GM19397 (cell line): ENCODE data around the gene CIRBP.

Experiments used
- ATAC-seq: cut with Tn5 transposase; IDR thresholded peaks from one replicate; pipeline ENCODE4 v1.9.1; 2021; ENCODE audit warnings: mild to moderate bottlenecking, moderate library complexity; ENCODE audit not compliant: unreplicated experiment

Gene CIRBP

DNA sequence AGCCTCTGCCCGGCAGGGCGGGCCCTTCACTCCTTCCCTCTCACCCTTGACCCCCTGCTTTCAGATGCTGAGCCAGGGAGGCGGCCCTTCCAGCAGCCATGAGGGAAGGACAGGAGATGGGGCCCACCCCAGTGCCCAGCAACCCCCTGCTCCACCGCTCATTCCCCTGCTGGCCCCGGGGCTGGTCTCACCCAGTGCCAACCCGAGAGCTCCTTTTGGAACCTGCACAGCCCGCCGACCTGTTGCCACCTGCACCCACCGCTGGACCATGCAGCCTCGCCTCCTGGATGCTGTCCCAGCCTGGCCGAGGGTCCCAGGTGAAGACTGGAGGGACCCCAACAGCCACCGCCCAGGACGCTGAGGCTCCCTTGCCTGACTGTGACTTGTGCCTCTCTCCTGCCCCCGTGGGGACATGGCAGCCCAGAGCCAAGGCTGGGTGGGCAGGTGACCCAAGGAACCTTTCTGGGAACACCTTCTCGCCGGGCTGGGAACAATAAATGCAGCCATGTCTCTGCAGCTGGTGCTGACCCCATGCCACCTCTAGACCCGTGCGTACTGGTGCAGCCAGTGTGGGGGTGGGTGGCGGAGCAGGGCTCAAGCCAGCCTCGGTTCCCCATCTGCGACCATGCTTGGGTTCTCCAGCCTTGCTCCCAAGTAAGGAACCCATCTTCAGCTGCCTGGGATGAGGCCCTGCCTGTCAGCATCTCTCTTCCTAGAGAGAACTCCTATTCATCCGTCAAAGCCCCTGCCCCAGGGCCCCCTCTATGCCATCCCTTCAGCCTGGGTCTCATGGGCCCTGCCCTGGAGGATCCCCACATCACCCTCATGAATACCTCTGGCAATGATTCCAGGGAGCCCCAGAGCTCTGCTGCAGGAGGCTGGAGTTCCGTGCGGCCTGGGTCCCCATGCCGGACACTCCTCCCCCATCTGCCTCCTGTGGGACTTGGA, 9.9 kb downstream of the CIRBP start:
- no peak for ATAC-seq

GRCh38 chr19:1279782-1280341, 10.7 kb downstream of the CIRBP start:
- no peak for ATAC-seq

- no peak for ATAC-seq
Observed at GRCh38 chr19:1280636-1281568, 11.8 kb downstream of the CIRBP start.

DNA sequence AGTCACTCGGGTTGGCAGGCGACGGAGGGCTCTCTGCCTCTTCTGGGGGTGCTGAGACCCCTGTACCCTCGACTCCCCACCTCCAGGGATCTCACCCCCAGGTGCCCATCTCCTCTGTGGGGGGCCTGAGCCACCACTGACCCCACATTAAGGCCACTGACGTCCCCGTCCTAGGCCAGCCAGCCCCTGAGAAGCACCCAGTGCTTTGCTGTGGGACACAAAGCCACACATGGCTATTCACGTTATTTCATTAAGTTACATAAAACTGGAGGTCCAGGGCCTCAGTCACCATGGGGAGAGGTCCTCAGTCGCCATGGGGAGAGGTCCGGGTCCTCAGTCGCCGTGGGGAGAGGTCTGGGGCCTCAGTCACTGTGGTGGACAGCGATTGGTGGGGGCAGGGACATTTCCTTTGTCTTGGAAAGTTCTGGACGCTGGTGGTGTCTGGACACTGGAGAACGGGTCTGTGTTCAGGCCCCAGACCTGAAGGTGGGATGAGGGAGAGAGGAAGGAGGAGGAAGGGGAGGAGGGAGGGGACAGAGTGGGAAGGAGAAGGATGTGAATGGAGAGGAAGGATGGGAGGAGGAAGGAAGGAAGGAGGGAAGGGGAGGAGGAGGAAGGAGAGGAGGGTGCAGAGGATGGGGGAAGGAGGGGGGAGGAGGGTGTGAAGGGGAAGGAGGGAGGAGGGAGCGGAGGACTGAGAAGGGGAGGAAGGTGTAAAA, 12.6 kb downstream of the CIRBP start:
- ATAC-seq = no peak

DNA sequence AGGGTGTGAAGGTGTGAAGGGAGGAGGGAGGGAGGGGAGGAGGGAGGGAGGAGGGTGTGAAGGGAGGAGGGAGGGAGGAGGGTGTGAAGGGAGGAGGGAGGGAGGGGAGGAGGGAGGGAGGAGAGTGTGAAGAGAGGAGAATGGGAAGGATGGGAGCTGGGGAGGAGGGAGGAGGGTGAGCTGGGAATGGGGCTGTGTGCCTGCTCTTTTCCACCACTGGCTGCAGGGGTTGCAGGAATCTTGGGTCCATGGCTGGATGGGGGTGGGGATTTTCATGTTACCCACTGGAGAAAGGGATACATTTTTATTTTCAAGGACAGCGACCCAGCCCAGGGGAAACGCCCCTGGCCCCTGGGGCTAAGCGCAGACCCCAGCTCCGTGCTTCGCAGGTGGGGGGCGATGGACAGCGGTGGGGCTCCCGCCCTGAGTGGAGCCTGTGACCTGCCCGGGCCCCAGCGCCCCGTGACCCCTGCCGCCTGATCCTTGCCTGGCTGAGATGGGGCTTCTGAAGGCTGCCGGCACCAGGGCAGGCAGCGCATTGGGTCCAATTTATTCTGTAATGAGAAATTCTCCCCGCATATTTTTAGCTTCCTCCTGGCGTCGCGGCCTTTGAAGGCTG, 13.6 kb downstream of the CIRBP start:
- no peak for ATAC-seq

DNA sequence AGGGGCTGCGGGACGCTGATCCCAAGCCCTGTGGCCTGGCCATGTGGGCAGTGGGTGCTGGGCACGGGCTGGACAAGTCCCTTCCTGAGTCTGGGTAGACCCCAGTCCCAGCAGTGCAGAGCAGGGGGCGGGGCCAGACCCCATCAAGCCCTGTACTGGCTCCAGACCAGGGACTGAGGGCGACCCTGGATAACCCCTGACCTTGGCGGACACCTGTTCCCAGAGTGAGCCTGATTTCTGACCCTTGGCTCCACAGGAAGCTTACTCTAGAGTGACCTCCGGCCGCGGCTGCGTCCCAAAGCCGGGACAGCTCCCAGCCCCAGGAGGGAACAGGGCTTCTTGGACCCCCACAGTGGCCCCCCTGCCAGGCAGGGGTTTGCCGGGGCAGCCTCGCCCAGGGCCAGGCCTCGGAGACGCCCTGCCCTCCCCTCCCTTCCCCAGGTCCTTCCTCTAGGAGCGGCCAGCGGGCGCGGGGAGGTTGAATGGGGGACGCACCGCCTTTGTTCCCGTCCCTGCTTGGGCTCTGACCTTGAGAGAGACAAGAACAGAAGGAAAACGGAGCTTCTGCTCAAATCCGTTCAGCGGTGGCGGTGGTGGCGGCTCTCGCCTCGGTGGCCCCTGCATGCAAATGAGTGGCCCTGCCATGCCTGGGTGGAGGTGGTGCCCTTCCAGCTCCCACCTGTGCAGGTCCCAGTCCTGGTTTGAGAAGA, 14.2 kb downstream of the CIRBP start:
- no peak for ATAC-seq

GRCh38 chr19:1283917-1284292, 14.8 kb downstream of the CIRBP start:
- ATAC-seq = no peak

GRCh38 chr19:1284293-1284978, 15.3 kb downstream of the CIRBP start:
- no peak for ATAC-seq

DNA sequence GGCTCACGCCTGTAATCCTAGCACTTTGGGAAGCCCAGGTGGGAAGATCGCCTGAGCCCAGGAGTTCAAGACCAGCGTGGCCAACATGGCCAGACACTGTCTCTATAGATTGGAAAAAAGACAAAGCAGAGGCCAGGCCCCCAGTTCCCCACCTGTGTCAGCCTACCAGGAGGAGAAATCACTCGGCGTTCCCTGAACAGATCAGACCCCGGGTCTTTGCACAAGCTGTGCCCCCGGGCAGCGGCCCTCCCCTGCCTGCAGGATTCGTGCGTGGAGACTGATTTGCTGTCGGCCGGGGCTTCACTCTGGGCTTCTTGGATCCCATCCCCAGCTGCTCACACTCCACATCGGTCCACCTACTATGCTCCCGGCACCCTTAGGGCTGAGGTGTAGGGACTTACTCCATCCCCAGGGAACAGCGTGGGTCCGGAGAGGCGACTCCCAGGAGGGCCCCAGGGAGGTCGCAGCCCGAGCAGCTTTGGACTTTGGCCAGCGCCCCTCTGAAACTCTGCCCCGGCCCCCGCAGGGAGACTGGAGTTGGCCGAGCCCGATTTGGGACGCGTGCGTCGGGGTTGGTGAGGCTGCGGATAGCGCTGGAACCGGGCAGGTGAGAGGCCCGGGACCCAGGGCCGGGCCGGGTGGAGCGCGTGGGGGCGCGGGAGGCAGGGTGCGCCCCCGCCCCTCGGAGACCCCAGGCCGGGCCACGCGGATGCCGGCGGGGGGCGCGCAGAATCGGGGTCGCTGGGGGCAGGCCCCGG, 16.0 kb downstream of the CIRBP start:
- ATAC-seq = no peak

- no peak for ATAC-seq
Observed at GRCh38 chr19:1285737-1286360, 16.7 kb downstream of the CIRBP start, which contains the start of gene EFNA2. Gene EFNA2 (plus strand): TSS chr19:1285873. CDS start chr19:1286169, 296 bp downstream.

DNA sequence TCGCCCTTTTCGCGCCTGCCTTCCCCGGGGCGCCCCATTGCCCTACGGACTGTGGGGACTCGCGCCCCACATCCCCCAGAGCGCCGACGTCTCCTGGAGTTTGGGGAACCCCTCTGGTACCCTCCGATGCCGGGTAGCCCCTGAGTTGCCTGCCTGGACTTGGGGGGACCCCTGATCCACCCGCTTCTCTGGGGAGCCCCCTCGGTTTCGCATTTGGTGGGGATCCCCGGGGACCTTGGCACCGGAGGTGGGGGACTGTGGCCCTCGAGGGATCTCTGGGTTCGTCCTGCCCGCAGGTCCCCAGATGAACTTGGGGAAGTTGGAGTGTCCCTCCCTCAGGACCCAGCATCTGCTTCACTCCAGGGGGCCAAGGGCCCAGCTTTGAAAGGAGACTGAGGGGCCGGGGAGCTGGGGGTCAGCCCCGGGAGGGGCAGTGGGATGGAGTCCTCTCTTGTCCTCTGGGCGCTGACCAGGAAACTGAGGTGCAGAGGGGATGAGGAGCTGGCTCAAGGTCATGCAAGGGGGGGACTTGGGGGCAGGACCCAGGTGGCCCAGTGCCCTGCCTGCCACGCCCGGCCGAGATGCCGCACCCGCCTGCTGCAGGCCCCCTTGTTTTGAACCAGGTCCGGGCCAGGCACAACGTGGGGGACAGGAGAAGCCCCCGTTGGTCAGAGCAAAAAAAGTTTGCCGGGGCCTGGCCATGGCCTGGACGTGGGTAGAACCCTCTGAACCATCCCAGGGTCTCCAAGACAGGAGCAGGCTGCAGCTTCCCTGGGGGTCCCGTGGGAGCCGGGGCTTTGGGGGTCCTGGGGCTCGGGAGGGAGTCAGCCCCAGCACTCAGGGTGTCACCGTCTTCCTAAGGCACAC, 17.6 kb downstream of the CIRBP start:
- ATAC-seq = no peak

DNA sequence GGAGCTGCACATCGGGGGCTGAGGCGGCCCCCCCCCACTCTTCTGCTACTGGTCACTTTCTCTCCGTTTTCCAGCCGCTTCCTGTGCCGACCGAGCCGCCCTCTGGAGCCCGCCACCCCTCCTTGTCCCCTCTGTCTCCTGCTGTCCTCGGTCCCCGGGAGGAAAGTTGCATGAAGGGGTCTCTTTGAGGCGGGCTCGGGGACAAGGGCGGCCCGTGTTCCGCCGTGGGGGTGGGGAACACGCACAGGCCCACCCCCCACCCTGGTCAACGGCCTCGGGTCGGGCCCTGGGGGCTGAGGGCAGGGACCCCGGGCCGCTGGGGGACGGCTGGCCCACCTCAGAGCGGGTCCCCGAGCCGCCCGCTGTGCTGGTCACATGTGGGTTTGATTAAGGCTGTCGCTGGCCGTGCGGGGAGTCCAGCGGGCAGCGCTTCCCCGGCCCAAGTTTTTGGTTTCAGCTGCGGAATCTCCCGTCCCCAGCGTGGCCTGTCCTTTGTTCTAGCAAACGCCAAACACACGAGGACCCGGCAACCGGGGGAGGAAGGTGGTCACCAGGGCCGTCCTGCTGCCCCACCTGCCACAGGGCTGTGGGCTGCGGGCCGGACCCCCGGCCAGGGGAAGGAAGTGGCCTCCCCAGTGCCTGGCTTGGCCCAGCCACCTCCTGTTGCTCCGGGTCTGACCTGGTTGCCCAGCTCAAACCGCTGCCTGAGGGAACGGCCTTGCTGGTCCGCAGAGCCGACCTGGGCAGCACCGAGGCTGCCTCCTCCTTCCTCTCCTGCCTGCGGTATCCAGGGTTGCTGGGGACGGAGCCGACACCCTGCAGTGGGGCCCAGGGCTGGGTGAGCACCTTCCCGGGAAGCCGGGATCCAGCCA, 18.5 kb downstream of the CIRBP start:
- ATAC-seq = no peak

DNA sequence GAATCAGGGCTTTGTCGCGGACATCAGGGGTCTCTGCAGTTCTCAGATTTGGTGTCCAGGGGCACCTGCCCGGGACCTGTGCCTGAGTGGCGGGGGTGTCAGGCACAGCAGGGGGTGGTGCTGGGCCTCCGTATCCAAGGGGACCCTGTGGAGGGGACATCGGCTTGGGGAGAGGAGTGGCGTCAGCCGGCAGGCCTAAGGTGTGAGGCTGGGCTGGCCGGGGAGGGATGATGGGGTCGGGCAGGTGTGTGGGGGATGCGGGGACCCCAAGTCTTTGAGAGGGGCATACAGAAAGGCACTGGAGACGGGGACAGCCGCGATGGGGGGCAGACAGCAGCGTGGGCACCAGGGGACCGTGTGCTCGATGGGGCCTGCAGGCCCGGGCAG, 19.1 kb downstream of the CIRBP start:
- no peak for ATAC-seq

- ATAC-seq = no peak
Observed at GRCh38 chr19:1288833-1289685, 19.9 kb downstream of the CIRBP start.

DNA sequence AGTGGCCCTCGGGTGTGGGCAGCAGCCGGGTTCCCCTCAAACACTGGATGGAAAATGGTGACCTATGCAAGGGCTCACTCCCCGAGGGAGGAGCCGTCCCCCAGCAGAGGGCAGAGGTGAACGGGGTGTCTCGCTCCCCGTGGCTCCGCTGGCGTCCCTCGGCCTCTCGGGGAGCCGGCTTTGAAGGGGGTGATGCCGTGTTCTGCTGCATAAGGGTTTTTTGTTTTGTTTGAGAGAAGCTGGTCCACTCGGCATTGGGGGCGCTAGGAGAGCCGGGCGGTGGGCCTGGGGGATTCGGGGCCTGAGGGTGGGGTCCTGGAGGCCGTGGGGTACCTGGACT, 20.5 kb downstream of the CIRBP start:
- ATAC-seq = no peak
